ENCODE results near the gene AFM.

AFM gene

GRCh38 chr4:73470728-73471127, 10.8 kb upstream of the AFM start:
- no peaks in the 10 kb centered on the region for H3K36me3 ChIP-seq
- no peaks in the 10 kb centered on the region for H3K4me1 ChIP-seq
- TF ChIP-seq CTCF (IDR thresholded peaks at IDR 0.05) = no peak
- no peak for DNase-seq
- peaks cover 0 to 7% (median 0%) of the 10 kb centered on the region in 3 donors for H3K9me3 ChIP-seq
- H3K4me3 ChIP-seq = no peak overlapping the region
- intact Hi-C loops (cut with DNase I; ENCODE audit: low total_unique reads) = no loop called here
- no peaks in the 10 kb centered on the region for H3K27me3 ChIP-seq
- no peak overlapping the region for H3K27ac ChIP-seq

- Histone ChIP-seq H3K4me1 (no peaks in the 10 kb centered on the region), H3K9me3 (peaks cover 0 to 7% (median 0%) of the 10 kb centered on the region in 3 donors), H3K4me3 (no peak overlapping the region), H3K27ac (no peak overlapping the region), H3K36me3 (no peaks in the 10 kb centered on the region), H3K27me3 (no peaks in the 10 kb centered on the region)
- intact Hi-C loops (cut with DNase I; ENCODE audit: low total_unique reads) = no loop called here
- no peak for TF ChIP-seq CTCF (IDR thresholded peaks at IDR 0.05)
- DNase-seq = no peak
Measured at GRCh38 chr4:73477176-73477575, 4.4 kb upstream of the AFM start.

DNA sequence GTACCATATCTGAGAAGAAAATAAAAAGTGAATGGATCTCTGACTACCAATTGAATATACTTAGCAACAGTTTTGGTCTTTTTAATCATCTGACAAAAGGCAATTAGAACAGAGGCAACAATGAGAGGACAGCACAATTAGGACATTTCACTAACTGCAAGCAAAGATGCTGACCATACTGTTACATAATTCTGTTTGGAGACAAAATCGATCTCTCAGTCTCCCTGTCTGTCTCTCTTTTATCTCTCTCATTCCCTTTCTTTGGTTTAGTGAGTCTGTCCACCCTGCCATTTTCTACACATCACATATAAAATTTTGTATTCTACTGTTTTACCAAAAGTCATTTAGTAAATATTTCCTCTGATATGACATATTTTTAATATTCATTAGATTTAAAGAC, 2.2 kb upstream of the AFM start:
- Histone ChIP-seq H3K4me1 (no peaks in the 10 kb centered on the region), H3K4me3 (no peak overlapping the region), H3K27me3 (no peaks in the 10 kb centered on the region), H3K27ac (no peak overlapping the region), H3K9me3 (peaks cover 0 to 7% (median 0%) of the 10 kb centered on the region in 3 donors), H3K36me3 (no peaks in the 10 kb centered on the region)
- DNase-seq = no peak
- TF ChIP-seq CTCF (IDR thresholded peaks at IDR 0.05) = no peak
- intact Hi-C loops (cut with DNase I; ENCODE audit: low total_unique reads) = no loop called here

GRCh38 chr4:73485085-73485484, 3.5 kb downstream of the AFM start:
- Histone ChIP-seq H3K36me3 (no peaks in the 10 kb centered on the region), H3K9me3 (no peaks in the 10 kb centered on the region), H3K27ac (no peak overlapping the region), H3K4me3 (no peak overlapping the region), H3K4me1 (no peaks in the 10 kb centered on the region), H3K27me3 (no peaks in the 10 kb centered on the region)
- no peak for TF ChIP-seq CTCF (IDR thresholded peaks at IDR 0.05)
- intact Hi-C loops (cut with DNase I; ENCODE audit: low total_unique reads) = no loop called here
- no peak for DNase-seq

DNA sequence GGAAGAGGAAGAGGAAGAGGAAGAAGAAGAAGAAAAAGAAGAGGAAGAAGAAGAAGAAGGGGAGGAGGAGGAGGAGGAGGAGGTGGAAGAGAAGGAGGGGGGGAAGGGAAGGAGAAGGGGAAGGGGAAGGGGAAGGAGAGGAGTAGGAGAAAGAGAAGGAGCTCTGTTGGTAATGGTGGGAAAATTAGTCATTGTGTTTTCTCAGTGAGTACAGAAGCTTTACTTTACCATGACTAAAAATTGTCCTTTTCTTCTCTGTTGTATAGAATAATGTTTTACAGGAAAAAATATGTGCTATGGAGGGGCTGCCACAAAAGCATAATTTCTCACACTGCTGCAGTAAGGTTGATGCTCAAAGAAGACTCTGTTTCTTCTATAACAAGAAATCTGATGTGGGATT, 4.1 kb downstream of the AFM start:
- TF ChIP-seq CTCF (IDR thresholded peaks at IDR 0.05) = no peak
- H3K9me3 ChIP-seq = no peaks in the 10 kb centered on the region
- intact Hi-C loops (cut with DNase I; ENCODE audit: low total_unique reads) = no loop called here
- H3K4me1 ChIP-seq = no peaks in the 10 kb centered on the region
- no peak overlapping the region for H3K27ac ChIP-seq
- no peaks in the 10 kb centered on the region for H3K36me3 ChIP-seq
- no peak overlapping the region for H3K4me3 ChIP-seq
- DNase-seq = no peak
- H3K27me3 ChIP-seq = no peaks in the 10 kb centered on the region

DNA sequence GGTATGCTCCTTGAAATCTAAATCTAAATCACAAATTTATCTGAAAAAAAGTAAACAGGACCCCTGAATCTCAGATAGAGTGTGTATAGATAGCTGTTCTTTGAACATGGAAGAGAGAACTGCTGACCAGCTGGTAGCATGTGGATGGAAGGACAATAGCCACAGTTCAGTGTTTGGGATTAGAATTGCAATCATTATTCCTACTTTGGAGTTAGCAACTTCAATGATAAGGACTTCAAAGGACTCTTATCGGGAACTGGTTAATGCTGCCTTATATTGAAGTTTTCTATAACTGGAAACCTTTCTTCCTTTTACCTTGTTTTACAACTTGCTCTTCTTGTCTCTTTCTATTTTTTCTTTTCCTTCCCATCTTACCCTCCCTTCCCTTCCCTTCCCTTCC, 5.0 kb downstream of the AFM start:
- Histone ChIP-seq H3K27ac (no peak overlapping the region), H3K4me3 (no peak overlapping the region), H3K9me3 (no peaks in the 10 kb centered on the region), H3K27me3 (no peaks in the 10 kb centered on the region), H3K36me3 (no peaks in the 10 kb centered on the region), H3K4me1 (no peaks in the 10 kb centered on the region)
- no peak for DNase-seq
- intact Hi-C loops (cut with DNase I; ENCODE audit: low total_unique reads) = no loop called here
- no peak for TF ChIP-seq CTCF (IDR thresholded peaks at IDR 0.05)
